Measurements from ENCODE around the gene CCDC73.
"Not testable (repeated sequence)": the region's sequence is repeated elsewhere in the genome, so short reads cannot be mapped to it uniquely, and the experiment has no call there.

The CCDC73 gene

DNA sequence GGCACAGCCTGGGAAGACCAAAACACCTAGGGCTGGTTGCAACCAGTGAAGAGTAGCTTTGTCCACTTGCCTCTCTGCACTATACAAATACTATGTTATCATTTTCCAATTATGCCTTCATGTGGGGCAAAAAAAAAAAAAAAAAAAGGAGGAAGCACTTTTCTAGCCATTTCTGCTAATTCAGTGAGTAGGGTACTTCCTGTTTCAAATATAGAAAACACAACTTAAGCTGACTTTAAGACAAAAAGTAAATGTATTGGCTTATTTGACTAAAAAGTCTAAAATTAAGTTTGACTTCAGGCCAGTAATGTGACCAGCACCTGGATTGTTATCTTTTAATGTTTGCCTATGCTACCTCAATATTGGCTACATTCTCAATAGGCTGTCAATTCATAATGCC lies 15.3 kb downstream of the CCDC73 start:
- no peak overlapping the region for H3K4me3 ChIP-seq (ENCODE audit: low read depth, low read length)
- TF ChIP-seq, protein P1, sequence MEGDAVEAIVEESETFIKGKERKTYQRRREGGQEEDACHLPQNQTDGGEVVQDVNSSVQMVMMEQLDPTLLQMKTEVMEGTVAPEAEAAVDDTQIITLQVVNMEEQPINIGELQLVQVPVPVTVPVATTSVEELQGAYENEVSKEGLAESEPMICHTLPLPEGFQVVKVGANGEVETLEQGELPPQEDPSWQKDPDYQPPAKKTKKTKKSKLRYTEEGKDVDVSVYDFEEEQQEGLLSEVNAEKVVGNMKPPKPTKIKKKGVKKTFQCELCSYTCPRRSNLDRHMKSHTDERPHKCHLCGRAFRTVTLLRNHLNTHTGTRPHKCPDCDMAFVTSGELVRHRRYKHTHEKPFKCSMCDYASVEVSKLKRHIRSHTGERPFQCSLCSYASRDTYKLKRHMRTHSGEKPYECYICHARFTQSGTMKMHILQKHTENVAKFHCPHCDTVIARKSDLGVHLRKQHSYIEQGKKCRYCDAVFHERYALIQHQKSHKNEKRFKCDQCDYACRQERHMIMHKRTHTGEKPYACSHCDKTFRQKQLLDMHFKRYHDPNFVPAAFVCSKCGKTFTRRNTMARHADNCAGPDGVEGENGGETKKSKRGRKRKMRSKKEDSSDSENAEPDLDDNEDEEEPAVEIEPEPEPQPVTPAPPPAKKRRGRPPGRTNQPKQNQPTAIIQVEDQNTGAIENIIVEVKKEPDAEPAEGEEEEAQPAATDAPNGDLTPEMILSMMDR (IDR thresholded peaks at IDR 0.05; ENCODE audit: insufficient read depth, low read length, missing control alignments), result no peak
- ChIA-PET POLR2A (no interaction called here), CTCF (interaction anchor here (0.7 to 1.5 kb wide), 3 partner anchors 12 to 476 kb away, joined by 4 to 8 read pairs (median 5); no protein-coding TSS in a partner anchor)
- no peak for DNase-seq (ENCODE audit: low read depth, low spot score)

DNA sequence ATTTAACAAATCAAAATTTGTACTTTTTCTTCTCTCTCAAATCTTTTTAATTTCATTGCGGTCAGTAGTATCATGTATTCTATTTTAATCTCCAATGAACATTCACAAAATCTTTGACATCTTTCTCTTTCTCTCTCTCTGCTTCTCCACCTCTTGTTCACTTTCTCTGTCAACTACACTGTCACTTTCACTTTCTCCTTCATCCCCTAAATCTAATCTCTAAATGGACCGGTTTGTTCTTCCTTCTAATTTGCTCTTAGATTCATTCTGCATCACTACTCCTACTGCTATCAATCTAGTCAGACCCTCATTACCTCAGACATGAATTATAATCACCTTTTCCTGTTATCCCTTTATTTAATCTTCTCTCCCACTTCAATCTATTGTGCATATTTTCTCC lies 18.6 kb downstream of the CCDC73 start:
- TF ChIP-seq, protein P1 (IDR thresholded peaks at IDR 0.05; ENCODE audit: insufficient read depth, low read length, missing control alignments), result no peak
- POLR2A ChIA-PET, result no interaction called here
- no peak for DNase-seq (ENCODE audit: low read depth, low spot score)
- no peak overlapping the region for H3K4me3 ChIP-seq (ENCODE audit: low read depth, low read length)
- CTCF ChIA-PET, result no interaction called here

DNA sequence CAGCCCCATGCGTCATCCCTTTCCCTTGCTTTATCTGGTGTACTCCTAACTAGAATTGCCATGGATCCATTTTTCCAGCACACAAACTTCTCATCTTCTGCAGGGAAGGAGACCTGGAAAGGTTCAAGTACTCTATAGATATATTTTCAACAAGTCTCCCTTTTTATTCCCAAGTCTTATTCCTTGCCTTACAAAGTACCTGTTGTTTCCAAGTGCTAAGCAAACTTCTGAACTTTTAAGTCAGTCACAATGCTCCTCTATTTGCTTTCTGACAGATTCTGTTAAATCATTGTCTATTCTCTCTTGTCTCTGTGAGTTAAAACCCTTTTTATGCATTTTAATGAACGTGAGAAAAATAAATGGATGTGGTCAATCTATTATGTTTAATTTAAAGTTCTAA lies 20.4 kb downstream of the CCDC73 start:
- H3K4me3 ChIP-seq (ENCODE audit: low read depth, low read length), result no peak overlapping the region
- ChIA-PET POLR2A (no interaction called here), CTCF (no interaction called here)
- DNase-seq (ENCODE audit: low read depth, low spot score), result no peak
- TF ChIP-seq, protein P1 (IDR thresholded peaks at IDR 0.05; ENCODE audit: insufficient read depth, low read length, missing control alignments), result no peak

DNA sequence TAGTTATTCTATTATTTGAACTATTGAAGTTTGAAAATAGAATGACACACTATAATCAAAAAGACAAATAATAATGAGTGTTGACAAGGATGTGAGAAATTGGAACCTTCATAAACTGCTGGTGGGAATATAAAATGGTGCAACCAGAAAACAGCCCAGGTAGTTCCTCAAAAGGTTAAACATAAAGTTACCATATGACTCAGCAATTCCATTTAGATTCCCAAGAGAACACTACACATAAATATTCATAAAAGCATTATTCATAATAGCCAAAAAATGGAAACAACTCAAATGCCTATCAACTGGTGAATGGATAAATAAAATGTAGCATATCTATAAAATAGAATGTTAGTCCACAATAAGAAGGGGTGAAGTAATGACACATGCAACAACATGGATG lies 21.7 kb downstream of the CCDC73 start:
- ChIA-PET POLR2A (no interaction called here), CTCF (no interaction called here)
- DNase-seq (ENCODE audit: low read depth, low spot score), result no peak
- H3K4me3 ChIP-seq (ENCODE audit: low read depth, low read length), result no peak overlapping the region
- TF ChIP-seq, protein P1 (IDR thresholded peaks at IDR 0.05; ENCODE audit: insufficient read depth, low read length, missing control alignments), result no peak

DNA sequence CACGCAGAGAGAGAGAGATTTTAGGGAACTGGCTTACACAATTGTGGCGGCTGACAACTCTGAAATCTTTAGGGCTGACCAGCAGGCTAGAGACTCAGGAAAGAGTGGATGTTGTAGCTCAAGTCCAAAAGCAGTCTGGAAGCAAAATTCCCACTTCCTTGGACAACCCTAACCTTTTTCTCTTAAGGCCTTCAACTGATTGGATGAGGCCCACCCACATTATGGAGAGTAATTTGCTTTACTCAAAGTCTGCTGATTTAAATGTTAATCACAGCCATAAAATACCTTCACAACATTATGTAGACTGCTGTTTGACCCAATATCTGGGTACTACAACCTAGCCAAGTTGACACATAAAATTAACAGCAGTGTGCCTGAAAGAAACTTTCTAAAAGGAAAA lies 32.7 kb downstream of the CCDC73 start:
- DNase-seq (ENCODE audit: low read depth, low spot score); H3K4me3 ChIP-seq (ENCODE audit: low read depth, low read length); POLR2A ChIA-PET; CTCF ChIA-PET: not testable (repeated sequence)

DNA sequence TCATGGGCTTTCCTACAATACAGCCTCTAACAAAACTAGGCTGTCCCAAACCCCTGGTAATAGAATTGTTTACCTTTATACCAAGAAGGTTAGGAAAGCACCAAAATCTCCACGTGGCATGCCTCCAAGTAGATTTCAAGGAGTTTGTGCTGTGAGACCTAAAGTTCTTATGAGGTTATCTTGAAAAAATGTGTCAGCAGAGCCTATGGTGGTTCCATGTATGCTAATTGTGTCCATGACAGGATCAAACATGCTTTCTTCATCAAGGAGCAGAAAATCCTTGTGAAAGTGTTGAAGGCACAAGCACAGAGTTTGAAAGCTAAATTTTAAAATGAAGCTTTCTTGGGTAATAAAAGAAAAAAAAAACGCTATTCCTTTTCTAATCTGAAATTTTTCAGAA lies 36.2 kb downstream of the CCDC73 start:
- POLR2A ChIA-PET, result no interaction called here
- no peak for DNase-seq (ENCODE audit: low read depth, low spot score)
- TF ChIP-seq, protein P1 (IDR thresholded peaks at IDR 0.05; ENCODE audit: insufficient read depth, low read length, missing control alignments), result no peak
- H3K4me3 ChIP-seq (ENCODE audit: low read depth, low read length), result no peak overlapping the region
- CTCF ChIA-PET, result interaction anchor here (0.9 kb wide), 1 partner anchor 34 kb away, joined by 3 read pairs; no protein-coding TSS in a partner anchor

DNA sequence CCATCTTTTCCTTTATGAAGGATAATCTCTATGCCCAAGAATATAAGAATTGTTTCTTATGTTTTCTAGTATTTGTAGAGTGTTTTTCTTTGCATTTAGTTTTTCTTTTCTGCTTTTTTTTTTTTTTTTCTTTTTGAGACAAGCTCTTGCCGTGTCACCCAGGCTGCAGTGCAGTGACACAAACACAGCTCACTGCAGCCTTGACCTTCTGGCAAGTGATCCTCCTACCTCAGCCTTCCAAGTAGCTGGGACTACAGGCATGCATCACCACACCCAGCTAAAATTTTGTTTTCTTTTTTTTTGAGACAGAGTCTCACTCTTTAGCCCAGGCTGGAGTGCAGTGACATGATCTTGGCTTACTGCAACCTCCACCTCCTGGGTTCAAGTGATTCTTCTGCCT lies 41.3 kb downstream of the CCDC73 start:
- POLR2A ChIA-PET; H3K4me3 ChIP-seq (ENCODE audit: low read depth, low read length); DNase-seq (ENCODE audit: low read depth, low spot score); CTCF ChIA-PET: not testable (repeated sequence)
